NT2/D1 (cell line): ENCODE data around the gene XDH.

ENCODE experiments used
- DNase-seq: peaks from one replicate; pipeline ENCODE4 v3.0.0-alpha.2; 2011; ENCODE audit warnings: low read depth, low spot score
- H3K27me3 ChIP-seq: 2 replicates; pipeline ENCODE4 v1.6.0; 2011; ENCODE audit warnings: mild to moderate bottlenecking; ENCODE audit not compliant: insufficient read length, insufficient read depth
- H3K36me3 ChIP-seq: 2 replicates; pipeline ENCODE4 v1.6.1; 2011; ENCODE audit warnings: mild to moderate bottlenecking, low read length, mixed read lengths; ENCODE audit not compliant: insufficient read depth, insufficient read length
- H3K4me1 ChIP-seq: 2 replicates; pipeline ENCODE4 v1.5.1; 2011; ENCODE audit not compliant: insufficient read depth, insufficient read length
- H3K4me3 ChIP-seq: 2 replicates; pipeline ENCODE4 v1.5.1; 2011; ENCODE audit warnings: low read depth; ENCODE audit not compliant: insufficient read length
- H3K9ac ChIP-seq: 2 replicates; pipeline ENCODE4 v1.6.0; 2011; ENCODE audit warnings: low read depth; ENCODE audit not compliant: insufficient read length
- H3K9me3 ChIP-seq: 2 replicates; pipeline ENCODE4 v1.5.1; 2011; ENCODE audit warnings: mild to moderate bottlenecking, low read length; ENCODE audit not compliant: insufficient read depth
- SUZ12 ChIP-seq: IDR thresholded peaks from 2 replicates; pipeline ENCODE4 v1.6.1; 2011; ENCODE audit not compliant: insufficient read length, insufficient read depth; ENCODE audit errors: extremely low read depth
- YY1 ChIP-seq: IDR thresholded peaks from 2 replicates; pipeline ENCODE4 v1.6.1; 2011; ENCODE audit not compliant: insufficient read length, insufficient read depth
- ZNF274 ChIP-seq: IDR thresholded peaks from 2 replicates; pipeline ENCODE4 v1.6.1; 2011; ENCODE audit warnings: mild to moderate bottlenecking, low read depth, low read length

XDH gene

GRCh38 chr2:31331156-31331555, 83.4 kb downstream of the XDH start:
- H3K4me3 ChIP-seq, result no peak overlapping the region
- H3K9me3 ChIP-seq, result no peaks in the 10 kb centered on the region
- H3K36me3 ChIP-seq, result no peaks in the 10 kb centered on the region
- no peak overlapping the region for H3K9ac ChIP-seq
- DNase-seq, result no peak
- H3K27me3 ChIP-seq, result no peaks in the 10 kb centered on the region
- H3K4me1 ChIP-seq, result peaks cover under 1% of the 10 kb centered on the region
- TF ChIP-seq YY1 (no peak), ZNF274 (no peak), SUZ12 (no peak)

- H3K27me3 ChIP-seq, result no peaks in the 10 kb centered on the region
- H3K9ac ChIP-seq, result no peak overlapping the region
- no peaks in the 10 kb centered on the region for H3K9me3 ChIP-seq
- TF ChIP-seq YY1 (no peak), ZNF274 (no peak), SUZ12 (no peak)
- H3K36me3 ChIP-seq, result no peaks in the 10 kb centered on the region
- no peaks in the 10 kb centered on the region for H3K4me1 ChIP-seq
- H3K4me3 ChIP-seq, result no peak overlapping the region
- peak; percentile 13 for DNase-seq
Observed at GRCh38 chr2:31329081-31329625, 85.4 kb downstream of the XDH start.

DNA sequence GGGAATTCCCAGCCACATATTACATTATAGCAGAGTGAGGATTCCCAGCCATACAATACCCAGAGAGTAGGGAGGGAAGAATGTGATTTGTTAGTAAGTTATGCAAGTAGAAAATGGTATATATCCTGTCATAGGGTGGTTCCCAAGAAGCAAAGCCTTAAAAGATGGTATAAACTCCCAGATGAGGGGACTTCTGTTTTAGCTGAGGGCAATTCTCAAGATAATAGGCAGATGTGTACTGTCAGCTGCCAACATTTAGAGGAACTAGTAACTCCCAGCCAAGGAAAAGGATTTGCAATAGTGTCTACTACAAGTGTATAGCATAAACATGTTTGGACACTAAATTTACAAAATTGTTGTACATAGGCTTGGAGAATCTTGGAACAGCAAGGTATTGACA, 86.5 kb downstream of the XDH start:
- H3K36me3 ChIP-seq, result no peaks in the 10 kb centered on the region
- no peak for TF ChIP-seq SUZ12
- no peak for TF ChIP-seq ZNF274
- no peak for TF ChIP-seq YY1

DNA sequence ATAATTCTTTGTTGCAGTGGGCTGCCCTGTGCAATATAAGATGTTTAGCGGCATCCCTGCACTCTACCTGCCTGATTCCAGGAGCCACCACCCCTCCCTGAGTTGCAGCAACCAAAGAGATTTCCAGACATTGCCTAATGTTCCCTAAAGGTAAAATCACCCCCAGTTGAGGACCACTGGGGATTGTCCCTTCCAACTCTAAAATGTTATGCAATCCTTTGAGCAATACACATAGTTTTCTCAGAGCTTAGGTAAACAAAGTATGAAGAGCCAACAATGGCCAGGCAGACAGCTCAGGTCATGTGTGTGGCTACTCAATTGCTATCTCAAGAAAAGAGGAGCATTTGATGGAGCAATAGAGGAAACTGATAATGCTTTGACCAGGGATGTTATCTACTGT, 87.0 kb downstream of the XDH start:
- TF ChIP-seq ZNF274 (no peak), SUZ12 (no peak), YY1 (no peak)
- no peak for DNase-seq
- no peaks in the 10 kb centered on the region for H3K4me1 ChIP-seq
- H3K4me3 ChIP-seq, result no peak overlapping the region
- no peaks in the 10 kb centered on the region for H3K27me3 ChIP-seq
- no peak overlapping the region for H3K9ac ChIP-seq
- no peaks in the 10 kb centered on the region for H3K36me3 ChIP-seq
- H3K9me3 ChIP-seq, result no peaks in the 10 kb centered on the region

More for the DNA sequence above, 86.5 kb downstream of the XDH start:
- no peak overlapping the region for H3K4me3 ChIP-seq
- H3K27me3 ChIP-seq, result no peaks in the 10 kb centered on the region
- no peaks in the 10 kb centered on the region for H3K4me1 ChIP-seq
- H3K9ac ChIP-seq, result no peak overlapping the region
- DNase-seq, result no peak
- no peaks in the 10 kb centered on the region for H3K9me3 ChIP-seq

- DNase-seq, result no peak
- H3K36me3 ChIP-seq, result no peaks in the 10 kb centered on the region
- no peaks in the 10 kb centered on the region for H3K9me3 ChIP-seq
- no peak overlapping the region for H3K4me3 ChIP-seq
- H3K4me1 ChIP-seq, result no peaks in the 10 kb centered on the region
- no peak for TF ChIP-seq ZNF274
- H3K9ac ChIP-seq, result no peak overlapping the region
- no peaks in the 10 kb centered on the region for H3K27me3 ChIP-seq
Observed at GRCh38 chr2:31324016-31324633, 90.4 kb downstream of the XDH start.

DNA sequence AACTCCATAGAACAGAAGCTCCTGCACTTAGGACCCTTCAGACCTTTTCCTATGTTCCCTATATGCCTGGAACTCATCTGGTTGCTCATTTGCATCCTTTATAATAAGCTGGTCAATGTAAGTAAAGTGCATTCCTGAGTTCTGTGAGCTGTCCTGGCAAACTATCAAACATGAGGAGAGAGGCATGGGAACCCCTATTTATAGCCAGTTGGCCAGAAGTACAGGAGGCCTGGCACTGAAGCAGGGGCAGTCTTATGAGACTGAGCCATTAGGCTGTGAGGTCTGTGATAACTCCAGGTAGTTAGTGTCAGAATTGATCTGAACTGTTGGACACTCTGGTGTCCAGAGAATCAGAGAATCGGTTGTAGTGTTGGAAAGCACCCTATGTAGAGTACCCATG, 92.2 kb downstream of the XDH start:
- Histone ChIP-seq H3K4me1 (no peaks in the 10 kb centered on the region), H3K4me3 (no peak overlapping the region), H3K9me3 (no peaks in the 10 kb centered on the region), H3K36me3 (no peaks in the 10 kb centered on the region), H3K27me3 (no peaks in the 10 kb centered on the region), H3K9ac (no peak overlapping the region)
- no peak for TF ChIP-seq YY1
- no peak for TF ChIP-seq SUZ12
- TF ChIP-seq ZNF274, result no peak
- no peak for DNase-seq

- Histone ChIP-seq H3K27me3 (no peaks in the 10 kb centered on the region), H3K4me1 (no peaks in the 10 kb centered on the region)
Observed at GRCh38 chr2:31319406-31320175, 95.0 kb downstream of the XDH start.

More at GRCh38 chr2:31319406-31320175, 95.0 kb downstream of the XDH start:
- Histone ChIP-seq H3K9me3 (no peaks in the 10 kb centered on the region), H3K4me3 (no peak overlapping the region), H3K9ac (no peak overlapping the region), H3K36me3 (no peaks in the 10 kb centered on the region)
- DNase-seq, result no peak
- TF ChIP-seq SUZ12 (no peak), YY1 (no peak), ZNF274 (no peak)
